ENCODE measurements around the gene ARL2BP. TPM values are rescaled to one million over a fixed set of nuclear protein-coding genes. Genes with fewer than 3 reads are reported as not detected.

Gene ARL2BP
- total and polyA plus RNA-seq, 2 experiments from 2014 or later = 111 to 116 TPM

DNA sequence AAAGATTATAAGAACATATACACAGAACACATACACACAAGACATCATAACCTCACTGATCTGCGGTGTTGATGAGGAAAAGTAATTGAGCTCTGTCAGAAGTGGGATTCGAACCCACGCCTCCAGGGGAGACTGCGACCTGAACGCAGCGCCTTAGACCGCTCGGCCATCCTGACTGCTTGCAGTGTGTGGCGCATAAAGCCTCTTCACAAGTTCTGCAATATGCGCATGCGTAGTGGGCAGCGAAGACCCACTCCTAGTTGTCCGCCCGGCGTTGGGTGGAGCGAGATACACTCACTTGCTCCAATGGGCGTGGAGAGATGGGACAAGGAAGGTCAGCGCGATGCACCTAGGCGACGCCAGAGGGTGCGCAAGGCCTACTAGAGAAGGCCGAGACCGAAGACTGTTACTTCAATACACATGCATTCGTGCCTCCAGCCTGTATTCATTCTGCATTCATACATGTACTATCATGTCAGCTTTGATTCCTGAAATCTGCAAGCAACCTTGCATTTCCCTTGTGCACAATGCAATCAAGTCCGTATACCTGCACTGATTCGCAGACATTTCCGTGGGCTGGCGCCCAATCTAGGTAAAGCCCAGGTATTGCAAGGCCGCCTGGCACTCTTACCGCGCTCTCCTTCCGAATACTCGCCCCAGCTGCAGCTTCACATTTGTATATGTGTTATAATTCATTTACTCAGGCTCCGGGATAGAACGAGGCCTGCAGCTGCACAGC is 55.5 kb downstream of the ARL2BP start:
- H3K9ac ChIP-seq = peak overlapping the region; percentile 70
- H3K79me2 ChIP-seq (ENCODE audit: insufficient read depth) = no peaks in the 10 kb centered on the region
- no peaks in the 10 kb centered on the region for H3K9me2 ChIP-seq (ENCODE audit: insufficient read depth)
- H3K9me3 ChIP-seq (ENCODE audit: low read depth) = no peaks in the 10 kb centered on the region
- in situ Hi-C loops (cut with MboI) = loop anchor here (5.0 to 10.0 kb wide), 2 partner anchors 117 to 214 kb away; no protein-coding TSS in a partner anchor
- H3K27me3 ChIP-seq (replicated peaks; ENCODE audit: insufficient read depth) = no peaks in the 10 kb centered on the region
- H2AFZ ChIP-seq = no peak overlapping the region
- peak; percentile 100 for DNase-seq
- H3K4me2 ChIP-seq (ENCODE audit: unreplicated experiment) = peak overlapping the region; percentile 77
- peaks cover 19% of the 10 kb centered on the region for H3F3A ChIP-seq (ENCODE audit: insufficient read depth)
- TF ChIP-seq EZH2 (IDR thresholded peaks at IDR 0.05; ENCODE audit: insufficient read depth, poor library complexity, severe bottlenecking) = no peak
- TF ChIP-seq EZH2phosphoT487 (IDR thresholded peaks at IDR 0.05; ENCODE audit: insufficient read depth, low read depth) = no peak
- no peaks in the 10 kb centered on the region for H4K20me1 ChIP-seq (ENCODE audit: insufficient read depth)
- no peaks in the 10 kb centered on the region for H3K36me3 ChIP-seq (ENCODE audit: low read depth)
- peak overlapping the region; percentile 80 for H3K27ac ChIP-seq
- 1 to 2% methylated on average over 36 of the region's 36 CpGs for WGBS, 2 experiments (ENCODE audit: low coverage in 1 of 2, low lambda C conversion rate in 2 of 2, missing lambda C conversion rate in 2 of 2)
- peak overlapping the region; percentile 84 for H3K4me3 ChIP-seq
- peaks cover 8% of the 10 kb centered on the region for H3K4me1 ChIP-seq (ENCODE audit: insufficient read depth)

DNA sequence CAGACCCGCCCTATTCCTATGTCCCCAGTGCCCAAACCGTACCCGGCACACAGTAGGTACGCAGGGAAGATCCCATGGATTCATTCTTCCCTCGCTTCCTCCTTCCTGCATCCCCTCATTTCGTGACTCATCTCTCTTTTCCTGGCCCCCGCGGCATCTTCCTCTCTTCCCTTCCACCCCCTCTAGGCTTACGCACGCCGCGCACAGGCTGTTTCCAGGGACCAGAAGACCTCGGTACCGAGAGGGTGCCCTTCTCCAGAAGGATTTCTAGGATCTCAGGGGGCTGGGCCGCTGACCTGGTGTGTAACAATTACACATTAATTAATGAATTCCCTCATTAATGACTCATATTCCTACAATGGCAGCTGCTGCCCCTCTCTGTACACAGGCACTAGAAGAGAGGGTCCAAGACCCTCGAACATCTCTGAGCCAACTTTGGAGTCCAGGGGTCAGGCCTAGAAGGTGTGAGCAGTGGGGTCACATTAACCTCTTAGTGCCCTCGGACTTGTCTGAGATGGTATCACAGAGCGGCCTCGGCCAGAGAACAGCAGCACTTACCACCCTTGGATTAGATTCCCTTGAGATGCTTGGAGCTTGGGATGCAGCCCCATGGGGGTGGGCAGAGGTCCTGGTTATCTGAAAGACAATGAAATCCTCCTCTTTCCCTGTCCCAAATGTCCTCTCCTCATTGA is 56.2 kb downstream of the ARL2BP start:
- no peak for TF ChIP-seq EZH2phosphoT487 (IDR thresholded peaks at IDR 0.05; ENCODE audit: insufficient read depth, low read depth)
- no peak for TF ChIP-seq EZH2 (IDR thresholded peaks at IDR 0.05; ENCODE audit: insufficient read depth, poor library complexity, severe bottlenecking)
- in situ Hi-C loops (cut with MboI) = loop anchor here (5.0 to 10.0 kb wide), 2 partner anchors 116 to 214 kb away; no protein-coding TSS in a partner anchor
- peaks cover 19% of the 10 kb centered on the region for H3F3A ChIP-seq (ENCODE audit: insufficient read depth)
- no peaks in the 10 kb centered on the region for H3K79me2 ChIP-seq (ENCODE audit: insufficient read depth)
- no peaks in the 10 kb centered on the region for H3K27me3 ChIP-seq (replicated peaks; ENCODE audit: insufficient read depth)
- no peaks in the 10 kb centered on the region for H4K20me1 ChIP-seq (ENCODE audit: insufficient read depth)
- H3K9me2 ChIP-seq (ENCODE audit: insufficient read depth) = no peaks in the 10 kb centered on the region
- H3K4me3 ChIP-seq = peak overlapping the region; percentile 5; the same call in 1 of the 2 replicates
- H3K4me2 ChIP-seq (ENCODE audit: unreplicated experiment) = no peak overlapping the region
- H3K9ac ChIP-seq = no peak overlapping the region
- no peaks in the 10 kb centered on the region for H3K9me3 ChIP-seq (ENCODE audit: low read depth)
- H3K4me1 ChIP-seq (ENCODE audit: insufficient read depth) = peaks cover 8% of the 10 kb centered on the region
- no peaks in the 10 kb centered on the region for H3K36me3 ChIP-seq (ENCODE audit: low read depth)
- DNase-seq = no peak
- 36 to 37% methylated on average over 19 of the region's 19 CpGs for WGBS, 2 experiments (ENCODE audit: low coverage in 1 of 2, low lambda C conversion rate in 2 of 2, missing lambda C conversion rate in 2 of 2)
- H2AFZ ChIP-seq = no peak overlapping the region
- H3K27ac ChIP-seq = no peak overlapping the region

Other genes starting within 250 kb of the ARL2BP start
- 7.3 and 13.9 TPM in 2 replicates for gene CPNE2, start 152.7 kb upstream of the ARL2BP start, total RNA-seq (2014; rRNA removed; shearing (Covaris generic))
- 9.0 and 11.6 TPM in 2 replicates for gene CPNE2, start 152.7 kb upstream of the ARL2BP start, polyA plus RNA-seq (2016; fragmentation: Nextera tagmentation; extraction: Ambion mirVana)
- 39.7 and 42.2 TPM in 2 replicates for gene PSME3IP1, start 59.2 kb upstream of the ARL2BP start, total RNA-seq (2014; rRNA removed; shearing (Covaris generic))
- gene PSME3IP1, start 59.2 kb upstream of the ARL2BP start, polyA plus RNA-seq (2016; fragmentation: Nextera tagmentation; extraction: Ambion mirVana) = 58.9 and 67.7 TPM in 2 replicates
- 34.7 and 42.7 TPM in 2 replicates for gene RSPRY1, start 58.9 kb upstream of the ARL2BP start, total RNA-seq (2014; rRNA removed; shearing (Covaris generic))
- 39.1 and 43.9 TPM in 2 replicates for gene RSPRY1, start 58.9 kb upstream of the ARL2BP start, polyA plus RNA-seq (2016; fragmentation: Nextera tagmentation; extraction: Ambion mirVana)
- gene PLLP, start 39.4 kb downstream of the ARL2BP start, total RNA-seq (2014; rRNA removed; shearing (Covaris generic)) = not detected in 2 replicates
- 0.44 and 0.46 TPM in 2 replicates for gene PLLP, start 39.4 kb downstream of the ARL2BP start, polyA plus RNA-seq (2016; fragmentation: Nextera tagmentation; extraction: Ambion mirVana)
- gene CCL22, start 113.5 kb downstream of the ARL2BP start, total RNA-seq (2014; rRNA removed; shearing (Covaris generic)) = not detected in 2 replicates
- gene CCL22, start 113.5 kb downstream of the ARL2BP start, polyA plus RNA-seq (2016; fragmentation: Nextera tagmentation; extraction: Ambion mirVana) = 0.10 and 0.13 TPM in 2 replicates
- not detected in 2 replicates for gene CX3CL1, start 127.2 kb downstream of the ARL2BP start, total RNA-seq (2014; rRNA removed; shearing (Covaris generic))
- gene CX3CL1, start 127.2 kb downstream of the ARL2BP start, polyA plus RNA-seq (2016; fragmentation: Nextera tagmentation; extraction: Ambion mirVana) = not detected in 2 replicates
- not detected in 2 replicates for gene CCL17, start 159.5 kb downstream of the ARL2BP start, total RNA-seq (2014; rRNA removed; shearing (Covaris generic))
- not detected in 2 replicates for gene CCL17, start 159.5 kb downstream of the ARL2BP start, polyA plus RNA-seq (2016; fragmentation: Nextera tagmentation; extraction: Ambion mirVana)
- gene CIAPIN1, start 202.1 kb downstream of the ARL2BP start, total RNA-seq (2014; rRNA removed; shearing (Covaris generic)) = 35.7 TPM in 2 replicates
- 45.1 and 55.2 TPM in 2 replicates for gene CIAPIN1, start 202.1 kb downstream of the ARL2BP start, polyA plus RNA-seq (2016; fragmentation: Nextera tagmentation; extraction: Ambion mirVana)
- 31.5 and 41.3 TPM in 2 replicates for gene COQ9, start 202.2 kb downstream of the ARL2BP start, total RNA-seq (2014; rRNA removed; shearing (Covaris generic))
- 41.4 and 41.8 TPM in 2 replicates for gene COQ9, start 202.2 kb downstream of the ARL2BP start, polyA plus RNA-seq (2016; fragmentation: Nextera tagmentation; extraction: Ambion mirVana)
- gene POLR2C, start 217.4 kb downstream of the ARL2BP start, total RNA-seq (2014; rRNA removed; shearing (Covaris generic)) = 152 and 163 TPM in 2 replicates
- gene POLR2C, start 217.4 kb downstream of the ARL2BP start, polyA plus RNA-seq (2016; fragmentation: Nextera tagmentation; extraction: Ambion mirVana) = 39.6 and 40.0 TPM in 2 replicates
- 51.6 and 60.5 TPM in 2 replicates for gene DOK4, start 241.2 kb downstream of the ARL2BP start, total RNA-seq (2014; rRNA removed; shearing (Covaris generic))
- gene DOK4, start 241.2 kb downstream of the ARL2BP start, polyA plus RNA-seq (2016; fragmentation: Nextera tagmentation; extraction: Ambion mirVana) = 44.6 and 47.1 TPM in 2 replicates

Data from GM23248 (cell line).